HG03342 (cell line): ENCODE data around the gene PNPLA1.

Experiments used
- ATAC-seq: cut with Tn5 transposase; IDR thresholded peaks from one replicate; pipeline ENCODE4 v1.9.1; 2021; ENCODE audit warnings: mild to moderate bottlenecking, moderate library complexity; ENCODE audit not compliant: unreplicated experiment

PNPLA1 gene

DNA sequence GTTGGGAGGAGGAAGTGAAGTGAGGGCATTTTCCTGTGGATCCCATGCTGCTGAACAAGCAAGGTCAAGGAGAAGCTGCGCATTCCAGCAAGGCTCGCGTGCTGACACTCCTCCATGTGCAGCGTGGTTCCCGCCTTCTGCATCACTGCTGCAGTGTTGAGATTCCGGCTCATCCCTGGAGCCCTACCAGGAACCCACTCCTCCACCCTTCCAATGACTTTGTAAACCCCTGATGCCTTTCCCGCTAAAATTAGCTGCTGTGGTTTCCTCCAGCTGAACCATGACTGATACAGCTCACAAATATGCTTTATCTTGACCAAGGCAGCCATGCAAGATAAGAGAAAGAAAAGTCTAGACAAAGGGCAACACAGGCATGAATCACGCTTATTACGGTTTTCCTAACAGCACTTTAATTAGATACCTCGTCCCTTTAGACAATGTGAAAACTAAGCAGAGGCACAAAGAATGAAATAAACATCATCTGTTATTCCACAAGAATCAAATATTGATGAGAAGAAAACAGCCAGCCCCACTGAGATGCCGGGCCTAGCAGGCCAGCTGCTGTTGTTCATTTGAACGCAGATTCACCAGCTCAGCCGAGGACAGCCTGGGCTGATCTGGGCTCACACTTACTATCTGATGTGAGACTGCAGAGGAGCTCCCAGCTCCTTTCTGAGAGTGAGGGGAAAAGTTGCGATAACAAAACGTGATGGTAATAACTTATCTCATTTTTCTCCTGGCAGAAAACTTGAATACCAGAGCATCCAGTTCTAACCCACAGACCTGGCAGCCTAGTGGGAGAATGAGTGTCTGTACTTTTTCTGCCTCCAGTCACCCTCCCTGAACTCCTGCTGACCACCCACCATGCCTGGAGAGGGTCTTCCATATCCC, 81.1 kb downstream of the PNPLA1 start:
- ATAC-seq, result no peak

DNA sequence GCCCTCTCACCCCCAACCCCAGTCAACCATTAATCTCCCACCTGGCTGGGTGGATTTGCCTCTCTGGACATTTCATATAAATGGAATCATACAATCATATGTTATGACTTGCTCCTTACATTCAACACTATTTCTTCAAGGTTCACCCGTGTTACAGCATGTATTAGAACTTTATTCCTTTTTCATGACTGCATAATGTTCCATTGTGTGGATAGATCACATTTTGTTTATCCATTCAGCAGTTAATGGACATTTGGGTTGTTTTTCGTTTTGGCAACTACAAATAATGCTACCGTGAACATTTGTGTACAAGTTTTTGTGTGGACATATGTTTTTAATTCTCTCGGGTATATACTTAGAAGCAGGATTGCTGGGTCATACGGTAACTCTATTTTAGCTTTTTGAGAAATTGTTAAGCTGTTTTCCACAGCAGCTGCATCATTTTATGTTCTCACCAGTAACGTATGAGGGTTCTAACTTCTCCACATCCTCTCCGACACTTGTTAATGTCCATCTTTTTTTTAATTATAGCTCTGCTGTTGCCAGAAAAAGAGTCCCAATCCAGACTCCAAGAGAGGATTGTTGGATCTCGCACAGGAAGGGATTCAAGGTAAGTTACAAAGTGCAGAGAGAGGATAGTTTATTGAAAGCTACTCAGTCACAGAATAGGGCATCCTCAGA, 82.8 kb downstream of the PNPLA1 start:
- ATAC-seq, result no peak

DNA sequence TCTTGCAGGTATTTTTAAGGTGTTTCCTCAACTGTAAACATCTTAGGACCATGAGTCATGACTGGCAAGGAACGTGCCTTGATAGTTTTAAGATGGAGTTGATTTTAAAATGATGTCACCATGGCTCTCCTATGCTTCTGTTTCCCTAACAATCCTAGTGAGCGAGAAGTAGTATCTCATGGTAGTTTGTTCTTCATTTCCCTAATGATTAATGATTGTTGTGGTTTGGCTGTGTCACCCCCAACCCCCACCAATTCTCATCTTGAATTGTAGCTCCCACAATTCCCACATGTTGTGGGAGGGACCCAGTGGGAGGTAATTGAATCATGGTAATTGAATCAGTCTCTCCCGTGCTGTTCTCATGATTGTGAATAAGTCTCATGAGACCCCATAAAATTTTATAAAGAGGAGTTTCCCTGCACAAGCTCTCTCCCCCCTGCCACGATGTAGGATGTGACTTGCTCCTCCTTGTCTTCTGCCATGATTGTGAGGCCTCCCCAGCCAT, 83.6 kb downstream of the PNPLA1 start:
- ATAC-seq, result no peak

DNA sequence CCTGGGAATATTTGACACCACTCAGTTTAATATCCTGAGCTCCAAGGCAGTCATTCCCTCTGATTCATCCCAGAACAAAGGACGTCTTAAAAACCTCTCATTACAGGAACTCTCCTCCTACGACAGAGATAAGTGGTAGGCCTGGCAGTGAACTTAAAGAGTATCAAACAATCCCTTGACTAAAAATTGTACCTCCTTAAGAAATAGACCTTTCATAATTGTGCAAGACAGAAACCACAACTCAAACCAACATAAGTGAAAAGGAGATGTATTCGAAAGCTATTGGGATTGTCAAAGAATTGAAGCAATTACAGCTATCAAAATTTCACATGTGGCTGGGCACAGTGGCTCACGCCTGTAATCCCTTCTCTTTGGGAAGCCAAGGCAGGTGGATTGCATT, 86.0 kb downstream of the PNPLA1 start:
- ATAC-seq, result no peak

DNA sequence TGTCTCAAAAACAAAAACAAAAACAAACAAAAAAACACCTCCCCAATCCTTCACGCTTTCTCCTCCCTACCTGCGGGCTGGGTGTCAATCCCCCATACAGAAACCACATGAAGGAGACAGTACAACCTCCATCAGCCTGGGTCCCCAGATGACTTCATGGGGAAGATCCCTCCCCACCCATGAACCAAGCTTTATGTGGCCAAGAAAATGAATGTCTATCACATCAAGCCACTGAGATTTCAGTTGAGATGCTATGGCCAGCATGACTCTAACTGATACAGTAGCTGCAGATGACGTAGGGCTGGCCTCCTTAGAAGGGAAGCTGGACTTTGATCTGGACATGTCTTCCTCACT, 88.0 kb downstream of the PNPLA1 start:
- ATAC-seq, result no peak
